Measurements from ENCODE around the gene ACVR1B. TPM values are rescaled to one million over a fixed set of nuclear protein-coding genes. Genes with fewer than 3 reads are reported as not detected.

The ACVR1B gene
- total RNA-seq, 1 experiment from 2014 or later = 1.9 TPM

- Histone ChIP-seq H3K27me3 (no peaks in the 10 kb centered on the region; the same call in none of the 2 replicates), H3K9me3 (no peaks in the 10 kb centered on the region), H3K36me3 (no peaks in the 10 kb centered on the region), H3K4me3 (no peak overlapping the region)
- DNase-seq = no peak
These were observed 52.1 kb downstream of the ACVR1B start for GRCh38 chr12:52003591-52003990.

- Histone ChIP-seq H3K9me3 (no peaks in the 10 kb centered on the region), H3K4me3 (no peak overlapping the region), H3K27me3 (no peaks in the 10 kb centered on the region; the same call in none of the 2 replicates), H3K36me3 (no peaks in the 10 kb centered on the region)
- peak; percentile 43 for DNase-seq
These were observed 52.6 kb downstream of the ACVR1B start for GRCh38 chr12:52004042-52004648.

- H3K9me3 ChIP-seq = no peaks in the 10 kb centered on the region
- H3K27me3 ChIP-seq = no peaks in the 10 kb centered on the region; the same call in none of the 2 replicates
- H3K36me3 ChIP-seq = no peaks in the 10 kb centered on the region
- DNase-seq = no peak
- no peak overlapping the region for H3K4me3 ChIP-seq
These were observed 53.9 kb downstream of the ACVR1B start for GRCh38 chr12:52005218-52005902.

GRCh38 chr12:52005903-52006703 is 54.6 kb downstream of the ACVR1B start:
- no peaks in the 10 kb centered on the region; the same call in none of the 2 replicates for H3K27me3 ChIP-seq
- H3K9me3 ChIP-seq = no peaks in the 10 kb centered on the region
- no peak for DNase-seq
- no peaks in the 10 kb centered on the region for H3K36me3 ChIP-seq
- H3K4me3 ChIP-seq = no peak overlapping the region; the same call in 1 of the 2 replicates

- H3K36me3 ChIP-seq = no peaks in the 10 kb centered on the region
- DNase-seq = peak; percentile 36
- peak within 1 kb of the TSS; percentile 19; the same call in 1 of the 2 replicates for H3K4me3 ChIP-seq
- H3K9me3 ChIP-seq = no peaks in the 10 kb centered on the region
- no peaks in the 10 kb centered on the region; the same call in none of the 2 replicates for H3K27me3 ChIP-seq
These were observed 55.2 kb downstream of the ACVR1B start, which contains the start of gene TAMALIN for GRCh38 chr12:52006726-52007157. TAMALIN (plus strand) TSS chr12:52006946; CDS start chr12:52007020, 74 bp downstream.

GRCh38 chr12:52007158-52007921 is 55.8 kb downstream of the ACVR1B start:
- H3K9me3 ChIP-seq = no peaks in the 10 kb centered on the region
- H3K4me3 ChIP-seq = peak overlapping the region; percentile 19; the same call in 1 of the 2 replicates
- DNase-seq = no peak
- no peaks in the 10 kb centered on the region for H3K36me3 ChIP-seq
- no peaks in the 10 kb centered on the region; the same call in none of the 2 replicates for H3K27me3 ChIP-seq

- no peak for DNase-seq
- Histone ChIP-seq H3K4me3 (no peak overlapping the region), H3K27me3 (no peaks in the 10 kb centered on the region; the same call in none of the 2 replicates), H3K9me3 (no peaks in the 10 kb centered on the region), H3K36me3 (no peaks in the 10 kb centered on the region)
These were observed 56.5 kb downstream of the ACVR1B start for GRCh38 chr12:52007982-52008510.

- no peaks in the 10 kb centered on the region for H3K36me3 ChIP-seq
- no peak overlapping the region for H3K4me3 ChIP-seq
- H3K27me3 ChIP-seq = no peaks in the 10 kb centered on the region; the same call in none of the 2 replicates
- DNase-seq = no peak
- H3K9me3 ChIP-seq = no peaks in the 10 kb centered on the region
These were observed 57.7 kb downstream of the ACVR1B start for GRCh38 chr12:52009081-52009751.

GRCh38 chr12:52010152-52010622 is 58.7 kb downstream of the ACVR1B start:
- Histone ChIP-seq H3K9me3 (no peaks in the 10 kb centered on the region), H3K4me3 (no peak overlapping the region), H3K36me3 (no peaks in the 10 kb centered on the region), H3K27me3 (no peaks in the 10 kb centered on the region; the same call in none of the 2 replicates)
- peak; percentile 45 for DNase-seq

GRCh38 chr12:52010692-52011601 is 59.4 kb downstream of the ACVR1B start:
- Histone ChIP-seq H3K27me3 (no peaks in the 10 kb centered on the region; the same call in none of the 2 replicates), H3K9me3 (no peaks in the 10 kb centered on the region), H3K36me3 (no peaks in the 10 kb centered on the region), H3K4me3 (no peak overlapping the region)
- no peak for DNase-seq

- H3K4me3 ChIP-seq = no peak overlapping the region
- H3K36me3 ChIP-seq = no peaks in the 10 kb centered on the region
- no peaks in the 10 kb centered on the region; the same call in 1 of the 2 replicates for H3K27me3 ChIP-seq
- no peaks in the 10 kb centered on the region for H3K9me3 ChIP-seq
- DNase-seq = no peak
These were observed 60.2 kb downstream of the ACVR1B start for GRCh38 chr12:52011602-52012214.

GRCh38 chr12:52013626-52014310 is 62.3 kb downstream of the ACVR1B start:
- Histone ChIP-seq H3K27me3 (no peaks in the 10 kb centered on the region), H3K9me3 (no peaks in the 10 kb centered on the region), H3K36me3 (no peaks in the 10 kb centered on the region), H3K4me3 (no peak overlapping the region)
- DNase-seq = no peak

GRCh38 chr12:52014567-52015530 is 63.4 kb downstream of the ACVR1B start:
- H3K4me3 ChIP-seq = no peak overlapping the region
- no peaks in the 10 kb centered on the region for H3K36me3 ChIP-seq
- DNase-seq = no peak
- no peaks in the 10 kb centered on the region for H3K27me3 ChIP-seq
- H3K9me3 ChIP-seq = no peaks in the 10 kb centered on the region
